ENCODE data around the gene ZFYVE28.

- TF ChIP-seq POLR2AphosphoS5 (IDR thresholded peaks at IDR 0.05; ENCODE audit: low read depth, low read length): no peak
- TF ChIP-seq POLR2A (IDR thresholded peaks at IDR 0.05; ENCODE audit: low read depth, low read length): no peak
- no peak for TF ChIP-seq POU2F2 (IDR thresholded peaks at IDR 0.05; ENCODE audit: low read depth, low read length)
Measured at GRCh38 chr4:2340272-2341061, 78.0 kb downstream of the ZFYVE28 start.
